Heart right ventricle (tissue), 16 donors: ENCODE data around the gene KLHL22. TPM values are rescaled to one million over a fixed set of nuclear protein-coding genes. Genes with fewer than 3 reads are reported as not detected.
A peak's percentile ranks its signal among the peaks of the same experiment; 100 is the strongest.

Experiments
- ATAC-seq, 8 donors: fragments of 200-7000 bp; cut with Tn5 transposase; one replicate each; pipeline ENCODE4 v1.9.1; 2020; ENCODE audit warnings: mild to moderate bottlenecking in 8 of 8, moderate library complexity in 8 of 8, moderate number of reproducible peaks in 1 of 8
- DNase-seq, 2 donors: peaks; one replicate each; pipeline ENCODE4 v3.0.0-alpha.2; 2020
- H3K27ac ChIP-seq, 10 donors: fragments of 200-600 bp; sonication (generic) in 2 of 10; one replicate each; pipeline versions ENCODE4 v1.5.0 to v1.8.0; 2020 to 2022; ENCODE audit warnings: mild to moderate bottlenecking in 3 of 10
- H3K27me3 ChIP-seq, 7 donors: fragments of 200-600 bp; one replicate each; pipeline ENCODE4 v1.8.0; 2021 to 2022; ENCODE audit warnings: mild to moderate bottlenecking in 2 of 7
- H3K36me3 ChIP-seq, 9 donors: fragments of 200-600 bp; sonication (generic) in 1 of 9; one replicate each; pipeline versions ENCODE4 v1.5.0 to v1.8.0; 2020 to 2022; ENCODE audit warnings: mild to moderate bottlenecking in 2 of 9
- H3K4me1 ChIP-seq, 9 donors: fragments of 200-600 bp; sonication (generic) in 1 of 9; one replicate each; pipeline versions ENCODE4 v1.5.0 to v1.8.0; 2020 to 2022; ENCODE audit warnings: mild to moderate bottlenecking in 4 of 9
- H3K4me3 ChIP-seq, 10 donors: fragments of 200-600 bp; sonication (generic) in 2 of 10; one replicate each; pipeline versions ENCODE4 v1.5.0 to v1.8.0; 2020 to 2022; ENCODE audit warnings: mild to moderate bottlenecking in 7 of 10, moderate library complexity in 2 of 10
- H3K9me3 ChIP-seq, 11 donors: fragments of 200-600 bp in 10 of 11; sonication (generic) in 2 of 11; one replicate each; pipeline versions ENCODE4 v1.5.0 to v1.8.0; 2013 to 2022; ENCODE audit warnings: mild to moderate bottlenecking in 2 of 11, control low read depth in 1 of 11, moderate library complexity in 1 of 11
- WGBS, 2 donors: extraction: QIAGEN DNeasy Blood & Tissue Kit; methylation state at CpG; one replicate each; pipeline ENCODE4 v1.1.7; 2013; ENCODE audit warnings: inconsistent platforms in 1 of 2; 5-methylcytosine and 5-hydroxymethylcytosine counted together
- intact Hi-C, 10 donors: fragments of 100-400 bp; cut with DNase I; formaldehyde crosslinking; loops; one replicate each; pipeline versions ENCODE4 v1.11.1 to v1.14.2; 2022
- polyA plus RNA-seq, 2 donors: library from polyadenylated mRNA; stranded (reverse); fragments of 200-250 nt; gene quantifications; one replicate each; pipeline ENCODE4 v1.2.3, GENCODE V29; 2013
- total RNA-seq, 10 donors: library from RNA; stranded (reverse); fragmentation: NEBNext Ultra II Directional in 3 of 10; extraction: Animal tissue kit (Norgen Biotek cat#: 25700) in 3 of 10; gene quantifications; one replicate each; pipeline versions ENCODE4 v1.2.1 to v1.2.4, GENCODE V29; 2021 to 2023
- TF ChIP-seq, protein P1 (sequence below), 9 donors: fragments of 200-600 bp; sonication (generic) in 2 of 9; IDR thresholded peaks; one replicate each; pipeline versions ENCODE4 v1.5.0 to v1.8.0; 2021 to 2022; ENCODE audit warnings: antibody characterized with exemption in 9 of 9, mild to moderate bottlenecking in 5 of 9, moderate library complexity in 1 of 9
- donor health status: Arrhythmogenic right ventricular cardiomyopathy.
- donor health status: ischemic (EF 13 %, LVEDD 7.1; RV severe dilation, severe dysfunction).
- donor health status: healthy with polysubstance abuse.
- donor health status: DM: no; HTN: yes; CAD: no.
- donor health status: DM: no; HTN: no; CAD: no.
- donor health status: ischemic (EF 25% LVEDD 6.9; RV normal size, moderate dysfunction).
- donor health status: ischemic (EF 25% LVEDD 5.7; RV mildly dilated, moderate dysfunction).
- donor health status: healthy.
- donor health status: DM: yes; HTN: yes; CAD: no.
- donor health status: Ischemic cardiomyopathy.
- donor health status: ischemic (EF 35%, LVEDD 5.7; RV mildly dilated, moderate dysfunction).
- donor health status: nonischemic (EF 11% LVEDD 7.7; RV severe dilation, severe dysfunction).
- donor health status: DM: yes; HTN: yes; CAD: no.
- donor health status: PGD.
- donor health status: ischemic (EF 29% LVEDD 5.4; RV normal size, mild dysfunction).
- donor health status: nonischemic (EF 23%, LVEDD 6.1; RV moderate dilation, normal function).

Gene KLHL22
- total and polyA plus RNA-seq, 12 donors = 11.3 to 29.3 (median 17.3) TPM

DNA sequence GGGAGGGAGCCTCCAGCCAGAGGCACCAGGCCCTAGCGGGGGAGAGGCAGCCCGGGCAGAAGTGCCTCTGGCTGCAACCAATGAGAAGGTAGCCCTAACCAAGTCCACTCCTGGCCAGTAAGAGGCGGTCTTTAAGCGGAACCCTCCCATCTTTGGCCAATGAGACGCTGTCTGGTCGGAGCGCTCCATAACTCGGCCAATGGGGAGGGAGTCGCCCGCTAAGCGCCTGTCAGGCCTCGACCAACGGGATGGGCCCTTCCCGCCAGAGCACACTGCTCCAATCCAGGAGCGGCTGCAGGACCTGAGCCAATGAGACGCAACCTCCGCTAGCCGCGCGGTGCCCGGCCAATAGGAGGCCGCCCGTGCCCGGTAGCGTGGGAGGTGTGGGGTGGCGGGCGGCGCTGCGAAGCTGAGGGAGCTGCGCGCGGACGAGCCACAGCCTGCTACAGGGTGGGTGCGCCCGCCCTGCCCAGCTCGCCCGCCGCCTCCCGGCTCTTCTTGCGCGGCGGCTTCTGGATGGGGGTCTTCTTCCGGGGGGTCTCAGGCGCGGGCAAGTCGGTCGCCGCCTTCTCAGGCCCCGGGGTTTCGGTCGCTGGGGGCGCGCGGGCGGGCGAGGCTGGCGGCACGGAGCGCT, 70.5 kb downstream of the KLHL22 start:
- H3K36me3 ChIP-seq = peaks cover 0 to 43% (median 3%) of the 10 kb centered on the region in 9 donors
- H3K4me1 ChIP-seq = peaks cover 14 to 40% (median 24%) of the 10 kb centered on the region in 9 donors
- intact Hi-C loops = loop anchor here in 3 of 10 donors (5.0 to 10.0 kb wide), 3 partner anchors 32 to 140 kb away; partner anchors contain the start of gene KLHL22 (in 1 of the 3)
- DNase-seq = peak in 1 of 2 donors; percentile 81
- 65 to 72% methylated on average over 48 to 59 of the region's 59 CpGs for WGBS, 2 donors
- H3K9me3 ChIP-seq = no peaks in the 10 kb centered on the region
- peaks cover 0 to 60% (median 3%) of the 10 kb centered on the region in 7 donors for H3K27me3 ChIP-seq
- H3K4me3 ChIP-seq = peak overlapping the region in 9 of 10 donors; percentile 14 to 52 (median 36)
- peak in 7 of 8 donors; percentile 29 to 82 (median 51) for ATAC-seq
- TF ChIP-seq, protein P1, sequence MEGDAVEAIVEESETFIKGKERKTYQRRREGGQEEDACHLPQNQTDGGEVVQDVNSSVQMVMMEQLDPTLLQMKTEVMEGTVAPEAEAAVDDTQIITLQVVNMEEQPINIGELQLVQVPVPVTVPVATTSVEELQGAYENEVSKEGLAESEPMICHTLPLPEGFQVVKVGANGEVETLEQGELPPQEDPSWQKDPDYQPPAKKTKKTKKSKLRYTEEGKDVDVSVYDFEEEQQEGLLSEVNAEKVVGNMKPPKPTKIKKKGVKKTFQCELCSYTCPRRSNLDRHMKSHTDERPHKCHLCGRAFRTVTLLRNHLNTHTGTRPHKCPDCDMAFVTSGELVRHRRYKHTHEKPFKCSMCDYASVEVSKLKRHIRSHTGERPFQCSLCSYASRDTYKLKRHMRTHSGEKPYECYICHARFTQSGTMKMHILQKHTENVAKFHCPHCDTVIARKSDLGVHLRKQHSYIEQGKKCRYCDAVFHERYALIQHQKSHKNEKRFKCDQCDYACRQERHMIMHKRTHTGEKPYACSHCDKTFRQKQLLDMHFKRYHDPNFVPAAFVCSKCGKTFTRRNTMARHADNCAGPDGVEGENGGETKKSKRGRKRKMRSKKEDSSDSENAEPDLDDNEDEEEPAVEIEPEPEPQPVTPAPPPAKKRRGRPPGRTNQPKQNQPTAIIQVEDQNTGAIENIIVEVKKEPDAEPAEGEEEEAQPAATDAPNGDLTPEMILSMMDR (IDR thresholded peaks at IDR 0.05) = no peak
- H3K27ac ChIP-seq = peak overlapping the region in 6 of 10 donors; percentile 13 to 78 (median 60)

DNA sequence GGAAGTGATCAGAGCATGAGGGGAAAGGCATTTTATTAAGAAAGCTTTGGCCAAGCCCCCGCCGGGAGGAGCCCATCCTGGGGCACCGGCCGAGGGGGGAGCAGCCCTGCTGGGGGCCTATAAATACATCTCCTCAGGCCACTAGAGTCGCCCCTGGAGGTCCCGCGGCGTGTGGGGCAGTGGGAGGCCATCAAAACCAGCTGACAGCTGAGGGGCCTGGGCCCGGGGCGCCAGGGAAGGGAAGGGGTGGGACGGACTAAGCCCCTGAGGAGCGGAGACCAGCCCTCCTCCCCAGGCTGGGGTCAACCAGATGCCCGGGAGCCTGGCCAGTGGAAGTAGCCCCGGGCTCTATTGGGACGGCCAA, 71.0 kb downstream of the KLHL22 start:
- peak overlapping the region in 4 of 10 donors; percentile 13 to 39 (median 30) for H3K4me3 ChIP-seq
- H3K27ac ChIP-seq = peak overlapping the region in 7 of 10 donors; percentile 13 to 78 (median 57)
- H3K27me3 ChIP-seq = peaks cover 0 to 55% (median 0%) of the 10 kb centered on the region in 7 donors
- TF ChIP-seq, protein P1 (IDR thresholded peaks at IDR 0.05) = no peak
- peaks cover 14 to 40% (median 24%) of the 10 kb centered on the region in 9 donors for H3K4me1 ChIP-seq
- no peak for DNase-seq
- WGBS, 2 donors = 61 to 62% methylated on average over 15 of the region's 15 CpGs
- peaks cover 0 to 38% (median 2%) of the 10 kb centered on the region in 9 donors for H3K36me3 ChIP-seq
- intact Hi-C loops = loop anchor here in 3 of 10 donors (5.0 to 10.0 kb wide), 3 partner anchors 33 to 140 kb away; partner anchors contain the start of gene KLHL22 (in 1 of the 3)
- peak in 2 of 8 donors; percentile 4 to 6 for ATAC-seq
- H3K9me3 ChIP-seq = no peaks in the 10 kb centered on the region

DNA sequence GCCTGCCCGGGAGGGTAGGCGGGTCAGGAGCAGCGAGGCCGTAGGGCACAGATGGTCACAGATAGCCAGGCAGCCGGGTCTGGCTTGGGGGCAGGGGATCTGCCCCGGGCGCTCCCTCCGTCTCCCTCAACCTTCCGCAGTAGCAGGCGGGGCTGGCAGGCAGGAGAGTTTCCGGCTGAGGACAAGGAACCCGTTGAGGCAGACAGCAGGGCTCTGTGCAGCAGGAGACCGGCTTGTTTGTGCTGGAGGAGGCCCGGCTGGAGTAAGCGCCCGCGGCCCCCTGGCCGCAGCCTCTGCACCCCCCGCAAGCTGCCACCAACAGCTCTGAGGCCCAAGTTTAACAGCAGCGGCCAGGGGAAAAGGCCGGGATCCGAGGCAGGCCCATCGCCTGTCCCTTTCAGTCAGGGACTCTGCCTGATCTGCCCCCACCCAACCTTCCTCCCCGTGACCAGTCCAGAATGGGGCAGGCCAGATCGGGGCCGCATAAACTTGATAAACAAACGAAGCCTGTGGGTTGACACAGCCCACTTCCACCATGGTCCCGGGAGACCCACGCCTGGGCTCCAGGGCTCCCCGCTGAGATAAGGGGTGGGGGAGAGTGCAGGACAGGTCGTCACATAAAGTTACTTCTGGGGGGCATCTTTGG, 71.6 kb downstream of the KLHL22 start:
- peak overlapping the region in 8 of 10 donors; percentile 13 to 78 (median 56) for H3K27ac ChIP-seq
- DNase-seq = no peak
- intact Hi-C loops = loop anchor here in 3 of 10 donors (5.0 to 10.0 kb wide), 3 partner anchors 33 to 141 kb away; partner anchors contain the start of gene KLHL22 (in 1 of the 3)

More for the DNA sequence above, 71.6 kb downstream of the KLHL22 start:
- ATAC-seq = peak in 7 of 8 donors; percentile 4 to 29 (median 12)
- H3K27me3 ChIP-seq = peaks cover 0 to 51% (median 0%) of the 10 kb centered on the region in 7 donors
- TF ChIP-seq, protein P1 (IDR thresholded peaks at IDR 0.05) = no peak
- peaks cover 0 to 33% (median 0%) of the 10 kb centered on the region in 9 donors for H3K36me3 ChIP-seq
- peaks cover 14 to 35% (median 24%) of the 10 kb centered on the region in 9 donors for H3K4me1 ChIP-seq
- peak overlapping the region in 4 of 10 donors; percentile 13 to 39 (median 30) for H3K4me3 ChIP-seq
- no peaks in the 10 kb centered on the region for H3K9me3 ChIP-seq
- WGBS, 2 donors = 51 to 61% methylated on average over 31 of the region's 31 CpGs
